Measurements from ENCODE around the gene KLHL21.
"Not testable (repeated sequence)": the region's sequence is repeated elsewhere in the genome, so short reads cannot be mapped to it uniquely, and the experiment has no call there.

The KLHL21 gene

DNA sequence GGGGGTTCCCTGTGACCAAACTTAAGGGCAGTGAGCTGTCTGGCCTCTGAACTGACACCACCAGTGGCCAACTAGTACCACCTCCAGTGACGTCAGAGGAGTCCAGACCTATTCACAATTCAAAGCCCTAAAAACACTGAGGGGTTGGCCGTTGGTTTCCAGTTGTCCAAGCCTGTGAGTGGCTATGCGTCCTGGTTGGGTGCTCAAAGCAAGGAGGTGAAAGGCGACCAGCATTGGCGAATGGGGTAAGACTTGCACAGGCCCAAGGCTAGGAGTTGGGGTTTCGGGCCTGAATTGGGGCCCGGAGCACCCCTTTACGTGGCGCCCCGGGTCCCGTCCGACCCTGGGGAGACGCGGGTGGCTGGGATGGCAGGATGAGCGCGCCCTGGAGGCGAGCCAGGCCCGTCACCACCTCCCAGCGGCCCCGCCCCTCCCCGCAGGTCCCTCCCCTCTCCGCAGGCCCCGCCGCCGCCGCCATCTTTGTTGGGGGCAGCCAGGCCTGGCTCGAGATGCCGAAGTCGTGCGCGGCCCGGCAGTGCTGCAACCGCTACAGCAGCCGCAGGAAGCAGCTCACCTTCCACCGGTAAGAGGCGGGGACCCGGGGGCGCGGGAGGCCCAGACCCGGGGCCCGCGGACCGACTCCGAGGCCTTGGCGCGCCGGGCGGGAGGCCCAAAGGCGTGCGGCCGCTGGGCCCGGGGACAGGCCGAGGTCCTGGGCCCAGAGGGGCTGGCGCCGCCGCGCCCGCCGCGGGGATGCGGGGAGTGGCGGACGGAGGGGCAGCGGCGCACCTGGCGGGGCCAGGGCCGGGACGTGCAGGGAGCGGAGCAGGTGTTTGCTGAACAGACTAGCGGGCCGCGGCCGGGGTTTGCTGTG, 22.3 kb upstream of the KLHL21 start, which contains the start of gene THAP3:
Gene THAP3, plus strand, starts transcription at position 159 of the 874 bp plus-strand sequence. Its CDS starts 351 bp downstream, at position 510.
- peak; percentile 9 for DNase-seq

DNA sequence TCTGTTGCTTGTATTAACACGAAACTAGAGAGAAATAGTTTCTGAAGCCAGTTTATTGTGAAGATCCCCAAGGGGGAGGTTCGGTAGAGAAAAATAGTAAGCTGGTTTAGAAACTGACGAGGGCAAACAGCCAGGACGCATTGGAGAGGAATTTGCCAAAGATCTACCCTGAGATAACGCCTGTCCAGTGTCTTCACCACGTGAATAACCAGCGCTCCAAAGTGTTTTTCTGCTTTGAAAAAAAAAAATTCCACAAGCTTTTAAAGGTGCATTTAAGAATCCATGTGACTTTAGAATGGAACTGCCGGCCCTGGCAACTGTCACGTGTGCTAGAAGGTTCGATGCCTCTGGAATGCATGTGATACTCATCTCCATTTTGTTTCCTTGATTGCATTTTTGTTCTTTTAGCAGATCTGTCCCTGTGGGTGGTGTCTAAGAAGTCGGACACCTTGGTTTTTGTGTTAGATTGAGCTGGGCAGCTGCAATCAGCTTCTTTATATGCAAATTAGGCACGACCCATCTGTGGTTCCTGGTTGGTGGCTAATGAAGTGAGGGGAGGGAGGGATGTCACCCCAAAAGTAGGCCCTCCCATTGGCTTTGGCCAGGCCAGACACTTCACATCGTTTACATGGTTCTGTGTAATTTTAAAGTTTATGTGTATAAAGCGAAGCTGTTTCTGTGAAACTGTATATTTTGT, 20.7 kb upstream of the KLHL21 start:
- DNase-seq, result no peak

DNA sequence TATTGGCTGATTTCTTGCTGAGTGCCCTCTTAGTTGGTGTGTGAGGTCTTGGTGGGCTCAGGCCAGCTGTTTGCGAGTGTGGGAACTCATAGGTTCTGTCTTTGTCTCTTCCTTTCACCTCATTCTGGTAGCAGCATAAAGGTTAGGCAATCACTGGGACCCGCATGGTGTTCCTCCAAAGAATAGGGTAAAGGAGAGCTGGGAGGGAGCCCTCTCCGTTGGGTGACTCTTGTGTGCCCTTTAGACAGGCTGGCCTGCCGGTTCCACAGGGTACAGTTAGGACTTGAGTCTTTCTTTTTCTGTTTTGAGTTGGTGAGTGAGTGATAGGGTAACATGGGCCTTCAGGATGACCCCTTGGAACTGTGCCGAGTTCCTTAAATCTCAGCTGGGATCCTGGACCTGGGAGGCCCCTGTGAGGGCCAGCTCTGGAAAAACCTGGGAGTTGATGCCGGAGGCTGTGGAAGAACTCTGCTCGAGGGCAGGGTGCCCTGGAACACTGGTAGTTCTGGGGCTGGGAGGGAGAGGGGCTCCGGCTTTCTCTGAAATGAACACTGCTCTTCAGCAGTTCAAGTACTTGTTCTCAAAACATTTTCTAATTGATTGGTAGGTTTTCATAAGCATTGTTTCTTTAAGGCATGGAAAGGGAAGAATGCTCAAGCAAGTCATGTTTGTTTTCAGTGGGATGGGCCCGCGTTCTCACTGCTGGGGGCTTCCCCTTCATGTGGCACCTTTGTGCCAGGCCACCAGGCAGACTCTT, 19.9 kb upstream of the KLHL21 start:
- DNase-seq, result no peak

DNA sequence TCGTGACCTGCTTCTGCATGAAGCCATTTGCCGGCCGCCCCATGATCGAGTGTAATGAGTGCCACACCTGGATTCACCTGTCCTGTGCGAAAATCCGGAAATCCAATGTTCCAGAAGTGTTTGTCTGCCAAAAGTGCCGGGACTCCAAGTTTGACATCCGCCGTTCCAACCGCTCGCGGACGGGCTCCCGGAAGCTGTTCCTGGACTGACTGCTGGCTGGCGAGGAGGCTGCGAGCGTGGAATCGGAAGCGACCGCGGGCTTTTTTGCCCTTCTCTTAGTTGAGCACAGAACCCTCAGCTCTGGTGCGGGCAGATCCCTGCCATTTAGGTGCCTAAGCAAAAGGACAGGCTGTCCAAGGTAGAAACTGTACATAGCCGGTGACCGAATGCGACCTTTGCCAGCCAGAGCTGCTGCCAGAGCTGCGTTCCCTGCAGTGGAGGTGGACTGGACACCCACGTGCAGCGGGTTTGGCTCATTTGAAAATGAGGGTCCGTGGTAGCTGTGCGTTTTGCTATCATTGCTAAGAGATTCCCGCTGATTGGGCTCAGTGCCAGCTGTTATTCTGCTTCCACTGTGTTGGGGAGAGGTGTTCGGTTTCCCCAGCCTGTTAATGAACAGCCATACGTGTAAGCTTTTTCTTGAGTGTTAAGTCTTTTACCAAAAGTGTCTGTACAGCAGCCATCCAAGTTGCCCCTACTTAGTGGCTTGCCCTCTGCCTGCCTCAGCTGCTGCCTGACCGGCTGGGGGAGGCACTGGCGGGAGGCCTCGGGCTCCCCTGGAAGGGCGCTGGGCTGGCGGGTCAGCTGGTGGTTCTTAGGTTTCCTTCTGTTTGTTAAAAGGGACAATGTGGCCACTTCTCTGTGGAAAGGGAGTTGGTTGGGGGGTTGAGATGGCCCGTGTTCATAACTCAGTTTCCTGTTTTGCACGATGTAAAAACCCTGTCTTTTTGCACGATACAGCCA, 19.0 kb upstream of the KLHL21 start:
- no peak for DNase-seq

DNA sequence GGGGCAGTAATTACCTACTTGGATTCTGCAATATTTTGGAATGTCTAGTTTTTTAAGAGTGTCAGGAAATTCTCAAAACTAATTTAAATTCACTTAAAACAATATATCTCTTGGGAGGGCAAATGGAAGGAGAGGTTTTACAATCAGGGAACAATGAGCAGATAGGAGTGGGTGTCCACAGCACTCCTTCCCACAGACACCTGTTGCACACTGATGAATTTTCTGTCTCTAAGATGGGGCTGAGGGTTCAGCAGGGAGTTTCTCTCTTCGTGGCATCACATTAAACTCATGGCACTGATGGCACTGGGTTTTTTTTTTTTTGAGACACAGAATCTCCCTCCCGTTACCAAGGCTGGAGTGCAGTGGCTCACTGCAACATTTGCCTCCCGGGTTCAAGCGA, 16.4 kb upstream of the KLHL21 start:
- DNase-seq, result no peak

DNA sequence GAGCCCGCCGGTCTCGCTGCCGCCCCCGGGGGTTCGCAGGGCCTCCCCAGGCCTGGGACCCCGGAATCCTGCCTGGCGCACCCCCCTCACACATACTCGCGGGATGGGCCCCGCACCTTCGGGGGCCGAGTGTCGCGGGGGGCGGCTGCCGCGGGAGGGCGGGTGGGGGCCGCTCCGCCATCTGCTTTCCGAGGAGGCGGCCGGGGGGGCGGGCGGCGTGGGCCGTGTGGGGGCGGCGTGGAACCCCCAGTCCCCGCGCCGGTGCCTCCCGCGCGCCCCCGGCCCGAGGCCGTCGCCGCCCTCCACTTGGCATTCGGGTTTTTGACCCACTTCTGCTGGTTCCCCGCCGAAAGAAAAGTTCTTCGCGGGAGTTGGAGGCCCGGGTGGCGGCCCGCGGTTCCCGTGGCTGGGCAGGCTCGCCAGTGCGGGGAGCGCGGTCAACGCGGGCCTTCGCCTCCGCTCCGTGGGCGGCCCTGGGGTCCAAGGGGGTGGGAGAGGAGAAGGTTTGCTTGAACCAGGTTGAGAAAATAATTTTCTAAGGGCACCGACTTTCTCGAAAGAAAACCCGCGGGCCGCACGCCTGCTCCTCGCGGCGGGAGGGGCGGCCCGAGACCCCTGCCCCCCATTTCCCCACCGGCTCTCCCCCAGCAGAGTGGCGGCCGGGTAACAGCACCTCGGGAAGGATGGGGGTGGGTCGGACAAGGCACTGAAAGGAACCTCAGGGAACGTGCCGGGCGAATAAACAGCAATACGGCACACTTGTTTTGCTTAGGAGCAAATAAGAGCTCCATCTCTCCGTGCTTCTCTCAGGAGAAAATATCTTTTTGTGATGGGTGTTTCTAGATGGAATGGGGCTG, 12.5 kb upstream of the KLHL21 start:
- DNase-seq, result no peak

DNA sequence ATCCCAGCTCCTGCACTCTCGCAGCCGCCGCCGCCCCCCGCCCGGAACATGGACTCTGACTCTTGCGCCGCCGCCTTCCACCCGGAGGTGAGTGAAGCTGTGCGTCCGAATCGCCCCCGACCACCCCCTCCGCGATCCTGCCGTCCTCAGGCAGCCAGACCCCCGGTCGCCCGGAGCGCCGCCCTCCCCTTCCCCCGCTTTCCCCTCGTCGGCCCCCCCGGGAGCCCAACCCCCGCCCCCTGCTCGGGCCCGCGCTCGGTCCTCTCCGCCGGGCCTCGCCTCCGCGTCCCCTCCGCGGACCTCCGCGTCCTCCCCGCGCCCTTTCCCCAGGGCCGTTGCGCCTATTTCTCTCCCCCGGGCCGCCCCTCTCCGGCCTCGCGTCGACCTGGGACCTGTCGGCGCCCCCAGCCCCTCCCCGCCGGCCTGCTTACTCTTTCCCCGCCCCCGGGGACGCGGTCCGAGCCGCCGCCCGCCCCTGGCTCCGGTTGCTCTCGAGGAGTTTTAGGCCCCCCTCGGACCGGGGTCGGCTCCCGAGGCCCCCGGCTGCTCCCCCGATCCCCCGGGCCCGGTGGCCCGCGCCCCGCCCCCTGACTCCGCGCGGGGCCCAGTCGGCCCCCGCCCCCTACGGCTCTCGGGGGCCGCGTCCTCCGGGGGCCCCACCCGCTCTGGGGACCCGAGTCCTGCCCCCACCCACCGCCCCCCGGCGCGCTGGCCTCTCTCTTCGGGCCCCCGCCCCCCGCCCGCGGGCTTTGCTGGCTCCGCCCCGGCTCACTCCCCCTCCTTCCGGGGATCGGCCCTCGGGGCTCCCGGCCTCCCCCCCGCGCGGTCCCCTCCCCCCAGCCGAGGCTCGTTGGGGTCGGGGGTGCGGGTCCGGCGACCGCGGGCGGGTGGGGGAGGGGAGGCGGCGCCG, 11.6 kb upstream of the KLHL21 start:
- no peak for DNase-seq

DNA sequence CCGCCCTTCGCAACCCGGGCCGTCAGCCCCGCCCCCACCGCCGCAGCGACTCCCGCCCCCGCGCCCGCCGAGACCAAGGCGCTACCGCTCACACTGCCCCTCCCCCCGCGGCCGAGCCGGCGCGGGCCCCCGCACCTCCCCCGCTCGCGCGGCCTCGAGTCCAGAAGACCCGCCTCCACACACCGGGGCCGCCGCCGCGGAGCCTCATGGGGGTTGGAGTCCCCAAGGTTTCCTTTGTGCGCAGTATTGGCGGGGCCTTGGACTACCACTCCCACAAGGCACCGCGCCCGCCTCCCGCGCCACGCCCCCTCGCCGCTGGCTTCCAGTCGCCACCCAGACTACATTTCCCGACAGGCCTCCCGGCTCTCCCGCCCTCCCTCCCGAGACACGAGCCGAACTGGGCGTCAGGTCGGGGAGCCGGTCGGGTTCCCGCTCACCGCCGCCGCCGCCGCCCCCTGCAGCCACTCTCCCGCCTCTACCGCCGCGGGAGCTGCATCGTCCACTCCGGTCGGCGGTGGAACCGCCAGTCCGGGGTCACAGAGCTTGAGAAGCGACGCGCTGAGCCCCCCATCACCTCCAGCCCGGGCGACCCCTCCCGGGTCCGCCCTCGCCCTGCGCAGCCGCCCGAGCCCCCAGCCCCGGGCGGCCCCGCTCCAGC, 10.8 kb upstream of the KLHL21 start, which contains the start of gene PHF13:
Gene PHF13, plus strand, starts transcription at position 371 of the 658 bp plus-strand sequence. CDS start 336 bp downstream, outside the sequence.
- DNase-seq, result peak; percentile 94

DNA sequence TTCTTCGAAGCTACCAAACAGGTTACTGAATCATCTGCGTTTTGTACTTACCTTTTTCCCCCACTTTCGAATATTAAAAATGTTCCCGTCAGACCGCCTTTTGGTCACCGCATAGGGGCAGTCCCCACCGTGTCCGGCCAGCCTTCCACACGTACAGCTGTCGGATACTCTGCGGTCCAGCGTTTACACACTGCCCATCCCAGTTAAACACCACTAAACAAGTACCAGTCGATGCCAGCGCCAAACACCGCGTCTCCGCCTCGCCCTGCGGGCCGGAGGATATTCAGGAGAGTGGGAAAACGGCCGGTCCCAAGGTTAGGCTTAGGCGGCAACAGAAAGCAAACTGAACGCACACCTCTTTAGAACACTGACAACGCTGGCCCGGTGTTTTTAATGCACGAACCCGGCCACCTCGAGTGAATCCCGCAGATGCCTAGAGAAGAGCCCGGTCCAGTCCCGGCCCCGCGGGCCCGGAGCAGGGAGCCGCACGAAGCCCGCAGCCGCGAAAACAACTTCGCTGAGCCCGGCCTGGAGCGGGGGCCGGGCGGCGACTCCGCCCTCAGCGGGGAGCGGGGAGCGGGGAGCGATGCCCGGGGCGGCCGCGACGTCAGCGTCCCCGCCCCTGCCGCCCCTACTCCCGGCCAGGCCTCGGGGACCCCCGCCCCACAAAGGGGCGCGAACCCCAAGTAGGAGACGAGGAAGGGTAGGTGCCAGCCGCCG, 10.1 kb upstream of the KLHL21 start:
- no peak for DNase-seq

DNA sequence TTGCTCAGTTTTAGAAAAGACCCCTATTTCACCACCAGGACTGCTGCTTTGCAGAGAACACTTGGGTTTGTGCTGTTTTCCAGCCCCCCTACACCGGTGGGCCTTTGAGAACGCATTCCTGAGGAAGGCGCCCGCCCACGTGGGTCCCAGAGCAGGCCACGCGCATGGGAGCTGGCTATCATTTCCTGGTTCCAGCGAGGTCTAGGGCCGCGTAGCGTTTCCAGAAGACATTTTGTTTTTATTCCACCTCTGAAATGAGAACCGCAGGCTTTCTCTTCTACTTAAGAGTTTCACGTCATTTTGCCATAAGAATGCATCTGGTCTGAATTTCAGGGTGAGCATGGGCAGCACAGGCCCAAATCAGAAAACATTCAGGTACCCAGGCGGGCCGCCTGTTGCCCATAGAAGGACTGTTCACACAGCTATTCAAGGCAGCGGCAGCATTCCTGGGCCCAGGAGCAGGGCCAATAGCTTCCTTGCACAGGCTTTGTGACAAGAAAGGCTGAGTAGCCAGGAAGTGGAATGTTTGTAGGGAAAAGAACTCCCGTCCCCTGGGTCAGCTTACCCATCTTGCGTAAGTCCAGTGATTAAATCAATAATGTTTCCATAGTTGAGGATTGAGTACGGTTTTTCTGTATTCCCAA, 1.4 kb upstream of the KLHL21 start:
- no peak for DNase-seq

DNA sequence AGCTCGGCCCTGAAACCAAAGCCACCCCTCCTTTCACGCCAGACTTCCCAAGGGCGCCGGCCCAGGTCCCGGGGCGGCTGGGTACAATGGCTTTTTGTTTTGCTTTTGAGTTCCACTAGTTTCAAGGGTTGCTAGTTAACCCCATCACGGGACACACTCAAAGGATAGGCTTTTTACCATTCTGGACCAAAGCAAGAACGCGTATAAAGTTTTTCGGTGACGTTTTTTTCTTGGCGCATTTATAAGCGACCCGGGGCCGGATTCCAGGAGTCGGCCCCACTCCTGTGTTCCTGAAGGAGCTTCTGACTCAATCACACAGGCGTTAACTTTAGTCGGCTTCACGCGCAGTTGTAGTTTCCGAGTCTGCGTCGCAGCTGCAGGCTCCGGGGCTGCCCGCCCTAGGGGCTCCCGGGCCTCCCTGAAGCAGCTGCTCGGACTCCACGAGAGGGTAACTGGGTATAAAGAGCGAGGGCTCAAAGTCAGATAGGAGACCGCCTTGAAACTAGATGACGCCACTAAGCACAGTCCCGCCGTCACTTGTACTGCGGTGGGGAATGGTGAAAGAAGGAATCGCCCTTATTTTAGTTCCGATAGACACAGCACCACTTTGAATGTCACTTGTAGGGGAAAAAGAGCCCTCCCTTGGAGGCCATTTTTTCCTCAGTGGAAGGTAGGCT, 707 bp upstream of the KLHL21 start:
- no peak for DNase-seq

DNA sequence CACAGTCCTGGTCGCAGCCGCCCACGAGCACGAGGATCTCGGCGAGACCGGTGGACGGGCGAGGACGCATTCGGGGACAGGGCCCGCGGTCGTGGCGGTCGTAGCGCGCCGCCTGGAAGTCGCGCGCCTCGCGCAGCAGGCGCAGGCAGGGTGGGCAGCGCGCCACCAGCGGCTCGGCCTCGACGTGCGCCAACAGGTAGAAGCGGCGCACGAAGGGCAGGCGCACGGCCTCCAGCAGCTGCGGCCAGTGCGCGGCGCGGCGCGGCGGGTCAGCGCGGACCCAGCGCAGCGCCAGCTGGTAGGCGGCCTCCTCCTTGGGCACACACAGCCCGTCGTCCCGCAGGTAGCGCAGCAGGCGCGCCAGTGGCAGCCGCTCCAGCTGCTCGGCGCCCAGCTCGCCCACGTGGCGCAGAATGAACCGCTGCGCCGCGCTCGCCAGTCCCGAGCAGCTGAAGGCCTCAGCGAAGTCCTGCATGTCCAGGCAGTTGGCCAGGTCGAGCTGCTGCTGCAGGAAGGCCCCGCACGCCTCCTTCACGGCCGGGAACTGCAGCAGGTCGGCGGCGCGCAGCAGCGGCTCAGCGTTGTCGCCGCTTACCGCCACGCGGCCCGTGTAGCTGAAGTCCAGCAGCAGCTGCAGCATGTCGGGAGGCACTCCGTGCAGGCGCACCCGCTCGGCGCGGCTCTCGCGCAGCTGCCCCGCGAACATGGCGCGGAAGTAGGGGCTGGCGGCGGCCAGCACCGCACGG, 573 bp downstream of the KLHL21 start:
- DNase-seq, result no peak

DNA sequence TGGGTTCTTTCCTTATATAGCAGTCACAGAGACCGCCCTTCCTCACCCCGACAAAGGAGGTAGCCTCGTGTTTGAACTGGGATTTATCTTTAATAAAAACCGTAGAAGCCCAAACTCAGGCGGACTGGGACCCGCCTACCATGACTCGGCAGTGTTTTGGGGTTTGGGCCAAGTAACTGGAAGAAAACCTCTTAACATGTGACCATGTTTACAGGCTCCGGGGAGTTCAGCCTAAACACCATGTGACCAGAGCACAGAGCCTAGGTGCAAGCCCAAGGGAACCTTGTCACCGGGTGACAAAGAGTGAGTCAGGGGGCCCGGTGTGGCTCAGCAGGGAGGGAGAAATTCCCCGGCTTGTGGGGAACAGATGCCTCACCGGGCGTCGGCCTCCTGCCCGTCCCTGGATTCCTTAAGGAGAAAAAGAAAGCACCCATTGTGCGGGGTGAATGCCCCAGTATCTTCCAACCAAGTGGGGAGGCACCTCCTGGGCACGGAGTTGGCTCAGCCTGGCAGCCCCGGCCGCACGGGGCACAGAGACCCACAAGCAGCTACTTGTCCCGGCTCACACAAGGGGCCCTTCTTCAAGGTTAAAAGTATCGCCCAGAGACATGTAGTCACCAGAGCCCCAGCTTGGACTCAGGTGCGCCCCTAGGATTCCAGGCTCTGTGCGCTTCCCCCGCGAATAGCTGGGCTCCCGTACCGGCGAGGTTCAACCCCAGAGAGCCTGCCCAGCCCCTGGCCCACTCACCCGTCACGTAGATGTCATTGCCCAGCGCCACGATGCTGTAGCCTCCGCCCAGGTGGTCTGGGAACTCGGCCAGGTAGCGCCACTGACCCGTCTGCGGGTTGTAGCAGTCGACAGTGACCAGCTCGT, 1.4 kb downstream of the KLHL21 start:
- DNase-seq, result no peak

DNA sequence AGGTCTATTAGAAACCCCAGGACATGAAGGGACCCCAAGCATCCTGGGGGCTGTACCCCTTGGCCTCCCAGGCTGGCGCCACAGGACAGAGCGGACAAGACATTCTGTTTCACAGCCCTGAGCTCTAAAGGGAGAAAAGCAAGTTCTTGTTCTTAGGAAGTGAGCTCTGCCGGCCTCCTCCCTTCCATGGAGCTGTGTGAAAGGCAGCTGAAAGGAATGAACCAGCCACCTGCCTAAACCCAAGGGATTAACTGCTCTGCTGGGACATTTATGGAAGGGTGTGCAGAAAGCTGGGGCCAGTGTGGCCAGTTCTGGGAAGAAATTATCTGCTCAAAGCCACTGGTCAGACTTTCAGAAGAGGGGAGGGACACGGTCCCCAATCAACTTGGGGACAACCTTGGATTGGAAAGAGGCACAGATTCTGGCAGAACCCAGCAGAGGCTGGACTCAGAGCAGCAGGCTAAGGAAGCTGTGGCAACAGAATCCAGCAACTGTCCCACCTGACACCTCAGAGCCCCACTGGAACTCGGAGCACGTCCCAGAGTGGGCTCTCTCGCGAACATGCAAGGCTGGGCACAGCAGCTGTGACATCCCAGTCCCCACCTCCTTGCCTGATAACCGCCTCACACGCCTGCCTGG, 2.1 kb downstream of the KLHL21 start:
- DNase-seq, result no peak

DNA sequence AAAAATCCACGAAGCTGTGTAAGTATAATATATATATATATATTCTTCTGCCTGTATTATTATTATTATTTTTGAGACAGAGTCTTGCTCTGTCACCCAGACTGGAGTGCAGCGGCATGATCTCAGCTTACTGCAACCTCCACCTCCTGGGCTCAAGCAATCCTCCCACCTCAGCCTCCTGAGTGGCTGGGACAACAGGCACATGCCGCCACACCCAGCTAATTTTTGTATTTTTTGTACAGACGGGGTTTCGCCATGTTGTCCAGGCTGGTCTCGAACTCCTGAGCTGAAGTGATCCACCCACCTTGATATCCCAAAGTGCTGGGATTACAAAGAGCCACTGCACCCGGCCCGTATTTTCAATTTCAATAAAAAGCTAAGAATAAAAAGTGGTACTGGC, 2.7 kb downstream of the KLHL21 start:
- not testable (repeated sequence) for DNase-seq

Measured in NCI-H187 treated with DMSO at 0.1 percent for 48 hours (cell line).